CD4-positive, alpha-beta T cell (primary cell): ENCODE measurements around the gene FOXRED1. TPM values are rescaled to one million over a fixed set of nuclear protein-coding genes. Genes with fewer than 3 reads are reported as not detected.
"Not testable (repeated sequence)": the region's sequence is repeated elsewhere in the genome, so short reads cannot be mapped to it uniquely, and the experiment has no call there.

Source experiments
- ATAC-seq: fragments of 200-7000 bp; cut with Tn5 transposase; one replicate; pipeline ENCODE4 v1.10.0; 2022; ENCODE audit warnings: mild to moderate bottlenecking; ENCODE audit not compliant: poor library complexity
- CTCF ChIA-PET: fragments of 350-600 bp; sonication (Branson Sonifier 250); formaldehyde crosslinking; loops from one replicate; lab custom pipeline; 2021; ENCODE audit warnings: antibody characterized with exemption, inconsistent platforms; lab: Charles Lee
- POLR2A ChIA-PET: fragments of 350-600 bp; sonication (Branson Sonifier 250); formaldehyde crosslinking; loops from one replicate; lab custom pipeline; 2021; ENCODE audit warnings: antibody characterized with exemption, inconsistent platforms; lab: Charles Lee
- DNase-seq, 14 experiments: peaks; one replicate each; pipeline ENCODE4 v3.0.0-alpha.2; 2013 to 2020; ENCODE audit warnings: mixed read lengths in 2 of 14
- H3K27ac ChIP-seq, 2 donors: one replicate each; pipeline versions ENCODE4 v1.5.1 to v1.7.0; 2013; ENCODE audit warnings: low read length in 2 of 2, low read depth in 1 of 2, mild to moderate bottlenecking in 1 of 2
- H3K27me3 ChIP-seq, 2 experiments: 1 replicate in 1 of 2; 2 replicates in 1 of 2; pipeline versions ENCODE4 v1.6.1 to v1.7.0; 2013; ENCODE audit warnings: low read length in 2 of 2, control low read depth in 1 of 2, mild to moderate bottlenecking in 1 of 2, moderate library complexity in 1 of 2; ENCODE audit not compliant: insufficient read depth in 2 of 2, control insufficient read depth in 1 of 2
- H3K36me3 ChIP-seq: one replicate; pipeline ENCODE4 v1.6.1; 2013; ENCODE audit warnings: low read length, control low read depth; ENCODE audit not compliant: insufficient read depth
- H3K4me1 ChIP-seq: one replicate; pipeline ENCODE4 v1.6.1; 2013; ENCODE audit warnings: low read length, control low read depth; ENCODE audit not compliant: insufficient read depth
- H3K4me3 ChIP-seq: one replicate; pipeline ENCODE4 v1.5.1; 2013; ENCODE audit warnings: mild to moderate bottlenecking, low read length, moderate library complexity
- H3K9me3 ChIP-seq, 2 experiments: 1 replicate in 1 of 2; 2 replicates in 1 of 2; pipeline versions ENCODE4 v1.6.1 to v1.7.0; 2013; ENCODE audit warnings: low read length in 2 of 2, mild to moderate bottlenecking in 2 of 2, control low read depth in 1 of 2, moderate library complexity in 1 of 2; ENCODE audit not compliant: control insufficient read depth in 1 of 2, insufficient read depth in 1 of 2
- H3K27ac Mint-ChIP-seq: one replicate; pipeline ENCODE4 v1.8.0; 2020; ENCODE audit warnings: mixed read lengths
- H3K27me3 Mint-ChIP-seq: one replicate; pipeline ENCODE4 v1.8.0; 2021; ENCODE audit warnings: mixed read lengths
- H3K36me3 Mint-ChIP-seq: one replicate; pipeline ENCODE4 v1.8.0; 2021; ENCODE audit warnings: low read depth, mixed read lengths
- H3K4me1 Mint-ChIP-seq: one replicate; pipeline ENCODE4 v1.8.0; 2021; ENCODE audit warnings: low read depth, mixed read lengths
- H3K4me3 Mint-ChIP-seq: one replicate; pipeline ENCODE4 v1.8.0; 2020; ENCODE audit warnings: mild to moderate bottlenecking, mixed read lengths
- H3K9me3 Mint-ChIP-seq: one replicate; pipeline ENCODE4 v1.8.0; 2020; ENCODE audit warnings: mixed read lengths
- CTCF ChIP-seq: fragments of 200-600 bp; IDR thresholded peaks from one replicate; pipeline ENCODE4 v1.8.0; 2022; ENCODE audit warnings: antibody characterized with exemption, mild to moderate bottlenecking
- intact Hi-C, 2 experiments: fragments of 100-400 bp; cut with DNase I in 1 of 2; cut with micrococcal nuclease in 1 of 2; formaldehyde crosslinking; loops; one replicate each; pipeline versions ENCODE4 v1.15.1 to v1.9.0; 2023 to 2025; cut with DNase I, micrococcal nuclease
- total RNA-seq, 174 experiments: library from RNA in 2 of 174; stranded (reverse) in 2 of 174; gene quantifications; one replicate each; pipeline ENCODE4 v1.2.3 and lab custom pipeline; 2021 to 2026

FOXRED1 gene
- total RNA-seq, 2 experiments from 2014 or later, result 25.3 to 29.0 TPM

- ChIA-PET CTCF (no interaction called here), POLR2A (no interaction called here)
- H3K27me3 Mint-ChIP-seq, result no peaks in the 10 kb centered on the region
- DNase-seq, result no peak
- H3K27ac Mint-ChIP-seq, result no peak overlapping the region
- H3K4me1 Mint-ChIP-seq, result no peaks in the 10 kb centered on the region
- H3K27me3 ChIP-seq, result no peaks in the 10 kb centered on the region
- H3K4me3 Mint-ChIP-seq, result no peak overlapping the region
- no peaks in the 10 kb centered on the region for H3K9me3 Mint-ChIP-seq
- no peak for ATAC-seq
- intact Hi-C loops, result no loop called here
- no peaks in the 10 kb centered on the region for H3K4me1 ChIP-seq
- no peak for TF ChIP-seq CTCF
- H3K27ac ChIP-seq, result no peak overlapping the region
- no peak overlapping the region for H3K4me3 ChIP-seq
- peaks cover 46% of the 10 kb centered on the region for H3K36me3 Mint-ChIP-seq
- H3K36me3 ChIP-seq, result peaks cover 3% of the 10 kb centered on the region
- H3K9me3 ChIP-seq, result no peaks in the 10 kb centered on the region
Measured at GRCh38 chr11:126246636-126247035, 22.3 kb upstream of the FOXRED1 start.

DNA sequence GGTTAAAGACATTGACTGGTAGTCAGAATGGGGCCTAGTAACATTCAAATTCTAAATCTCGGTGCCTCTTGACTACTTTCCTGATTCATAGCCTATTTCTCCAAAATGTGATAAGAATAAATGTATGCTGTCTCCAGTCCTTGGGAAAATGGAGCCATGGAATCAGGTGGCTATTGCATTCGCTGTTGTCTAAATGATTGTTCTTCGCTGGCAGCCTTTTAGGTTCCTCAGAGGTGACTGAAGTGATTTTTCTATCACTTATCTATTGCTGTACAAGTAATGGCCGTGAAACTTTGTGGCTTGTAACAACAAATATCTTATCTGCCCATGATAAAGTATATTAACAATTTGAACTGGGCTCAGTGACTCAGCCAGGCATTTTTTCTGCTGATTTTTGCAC lies 15.7 kb upstream of the FOXRED1 start:
- ChIA-PET CTCF (no interaction called here), POLR2A (no interaction called here)
- intact Hi-C loops, result no loop called here

GRCh38 chr11:126254819-126255218 lies 14.1 kb upstream of the FOXRED1 start:
- H3K27me3 Mint-ChIP-seq, result no peaks in the 10 kb centered on the region
- peaks cover 7% of the 10 kb centered on the region for H3K36me3 ChIP-seq
- no peak overlapping the region for H3K4me3 ChIP-seq
- H3K27ac Mint-ChIP-seq, result no peak overlapping the region
- ATAC-seq (no peak), DNase-seq (no peak)
- H3K27me3 ChIP-seq, result no peaks in the 10 kb centered on the region
- H3K27ac ChIP-seq, result no peak overlapping the region
- no peak for TF ChIP-seq CTCF
- no peaks in the 10 kb centered on the region for H3K4me1 ChIP-seq
- no peaks in the 10 kb centered on the region for H3K9me3 ChIP-seq
- CTCF ChIA-PET, result no interaction called here
- H3K9me3 Mint-ChIP-seq, result no peaks in the 10 kb centered on the region
- H3K4me3 Mint-ChIP-seq, result no peak overlapping the region
- intact Hi-C loops, result no loop called here
- H3K36me3 Mint-ChIP-seq, result peaks cover 36% of the 10 kb centered on the region
- no peaks in the 10 kb centered on the region for H3K4me1 Mint-ChIP-seq
- POLR2A ChIA-PET, result interaction anchor here (0.6 to 1.4 kb wide), 2 partner anchors 9 to 15 kb away, joined by 3 to 4 read pairs; no protein-coding TSS in a partner anchor

More for the DNA sequence above, 15.7 kb upstream of the FOXRED1 start:
- Histone ChIP-seq H3K27ac (no peak overlapping the region), H3K4me3 (no peak overlapping the region), H3K36me3 (peaks cover 7% of the 10 kb centered on the region), H3K4me1 (no peaks in the 10 kb centered on the region), H3K27me3 (no peaks in the 10 kb centered on the region), H3K9me3 (no peaks in the 10 kb centered on the region)
- Mint-ChIP-seq H3K9me3 (no peaks in the 10 kb centered on the region), H3K4me3 (no peak overlapping the region), H3K27ac (no peak overlapping the region), H3K36me3 (peaks cover 30% of the 10 kb centered on the region), H3K4me1 (no peaks in the 10 kb centered on the region), H3K27me3 (no peaks in the 10 kb centered on the region)
- no peak for TF ChIP-seq CTCF
- ATAC-seq (no peak), DNase-seq (no peak)

- H3K4me1 ChIP-seq, DNase-seq, CTCF ChIA-PET, intact Hi-C loops, H3K27me3 ChIP-seq, H3K9me3 Mint-ChIP-seq, H3K4me3 ChIP-seq, H3K9me3 ChIP-seq, H3K36me3 ChIP-seq, H3K27ac ChIP-seq, H3K4me1 Mint-ChIP-seq, ATAC-seq, H3K27me3 Mint-ChIP-seq, H3K27ac Mint-ChIP-seq, H3K4me3 Mint-ChIP-seq: not testable (repeated sequence)
- POLR2A ChIA-PET, result interaction anchor here (1.4 kb wide), 1 partner anchor 8 kb away, joined by 3 read pairs; no protein-coding TSS in a partner anchor
- H3K36me3 Mint-ChIP-seq, result peaks cover 36% of the 10 kb centered on the region
Measured at GRCh38 chr11:126255507-126255906, 13.4 kb upstream of the FOXRED1 start.
